Endothelial cell of umbilical vein (primary cell): ENCODE measurements around the gene TPR.

Source experiments
- CTCF ChIP-seq, 2 donors: IDR thresholded peaks; 1 replicate in 1 of 2; 2 replicates in 1 of 2; pipeline ENCODE4 v1.5.1; 2011; ENCODE audit warnings: low read length in 2 of 2, mild to moderate bottlenecking in 2 of 2, moderate library complexity in 2 of 2, control low read depth in 1 of 2, inconsistent platforms in 1 of 2, low read depth in 1 of 2; ENCODE audit not compliant: insufficient read depth in 1 of 2; ENCODE audit errors: extremely low read depth in 1 of 2
- EZH2 ChIP-seq: IDR thresholded peaks from 2 replicates; pipeline ENCODE4 v1.6.1; 2012; ENCODE audit warnings: borderline replicate concordance, low read depth, mild to moderate bottlenecking, moderate library complexity, low read length, inconsistent platforms; ENCODE audit not compliant: severe bottlenecking
- JUN ChIP-seq: IDR thresholded peaks from 2 replicates; pipeline ENCODE4 v1.6.1; 2011; ENCODE audit warnings: borderline replicate concordance, low read depth; ENCODE audit not compliant: insufficient read length, insufficient read depth
- MAX ChIP-seq: IDR thresholded peaks from 2 replicates; pipeline ENCODE4 v1.6.1; 2011; ENCODE audit not compliant: insufficient read depth, insufficient read length
- POLR2A ChIP-seq: IDR thresholded peaks from 2 replicates; pipeline ENCODE4 v1.6.1; 2012; ENCODE audit warnings: low read depth, mild to moderate bottlenecking, control low read depth, low read length
- POLR2AphosphoS5 ChIP-seq: IDR thresholded peaks from 2 replicates; pipeline ENCODE4 v1.6.1; 2012; ENCODE audit warnings: low read depth, mild to moderate bottlenecking, control low read depth, low read length, moderate library complexity; ENCODE audit not compliant: insufficient read depth

GRCh38 chr1:186325239-186325638 is 49.8 kb downstream of the TPR start:
- peak; percentile 18 to 35 for TF ChIP-seq CTCF (IDR thresholded peaks at IDR 0.05; ENCODE audit: extremely low read depth in 1 of 2, insufficient read depth in 1 of 2, low read depth in 1 of 2, low read length in 2 of 2)
- no peak for TF ChIP-seq POLR2A
- no peak for TF ChIP-seq JUN
- TF ChIP-seq EZH2 = no peak
- TF ChIP-seq POLR2AphosphoS5 = no peak
- no peak for TF ChIP-seq MAX
